ENCODE data around the gene SLA2. TPM values are rescaled to one million over a fixed set of nuclear protein-coding genes. Genes with fewer than 3 reads are reported as not detected.

SLA2 gene
- polyA plus RNA-seq, 1 of the 3 experiments (the other 2 are of a cell fraction) = not detected

DNA sequence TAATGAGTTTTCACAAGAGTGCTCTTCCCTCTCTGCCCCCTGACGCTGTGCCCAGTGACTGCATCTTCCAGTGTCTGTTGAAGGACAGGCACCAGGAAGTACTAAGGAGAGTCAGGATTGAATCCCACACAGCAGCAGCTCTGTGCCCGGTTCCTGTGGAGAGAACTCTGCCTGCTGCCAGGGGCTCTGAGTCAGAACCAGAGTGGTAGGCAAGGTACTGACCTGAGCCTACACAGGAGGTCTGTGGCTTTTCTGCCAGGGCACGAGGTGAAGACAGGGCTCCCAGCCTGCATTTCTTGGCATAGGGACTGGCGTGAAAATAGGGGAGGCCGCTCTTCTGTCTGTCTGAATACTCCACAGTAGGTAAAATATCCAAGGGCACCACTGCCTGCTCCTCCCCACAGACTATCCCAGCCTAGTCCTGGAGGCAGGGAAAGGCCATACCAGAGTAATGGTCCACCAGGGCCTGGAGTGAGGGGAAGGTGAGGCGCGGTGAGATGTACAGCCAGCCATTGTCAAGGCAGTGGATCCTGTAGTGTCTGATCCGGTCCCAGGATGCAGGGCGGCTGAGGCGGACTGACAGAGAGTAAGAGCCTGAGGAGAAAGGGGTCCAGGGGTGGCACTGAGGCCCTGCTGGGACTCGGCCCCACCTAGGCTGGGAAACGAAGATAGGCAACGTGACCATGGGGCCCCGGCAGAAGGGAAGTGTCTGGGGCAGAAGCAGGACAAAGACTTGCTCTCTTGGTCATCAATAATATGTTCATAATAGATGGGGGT is 31.0 kb downstream of the SLA2 start:
- Histone ChIP-seq H3K27me3 (ENCODE audit: insufficient read depth) (no peaks in the 10 kb centered on the region), H4K20me1 (ENCODE audit: insufficient read depth) (peaks cover 6% of the 10 kb centered on the region; the same call in 1 of the 2 replicates), H3K4me2 (no peak overlapping the region), H3F3A (replicated peaks; ENCODE audit: insufficient read depth) (peaks cover 3% of the 10 kb centered on the region), H2AFZ (ENCODE audit: low read depth) (no peak overlapping the region), H3K4me3 (ENCODE audit: low read depth in 2 of 2, low read length in 1 of 2) (no peak overlapping the region), H3K79me2 (ENCODE audit: insufficient read depth) (no peaks in the 10 kb centered on the region; the same call in 1 of the 2 replicates), H3K27ac (ENCODE audit: low read depth in 2 of 2, low read length in 1 of 2) (no peak overlapping the region), H3K9me2 (no peaks in the 10 kb centered on the region), H3K36me3 (replicated peaks in 1 of 2; ENCODE audit: control insufficient read depth in 1 of 2, insufficient read depth in 2 of 2, low read length in 1 of 2) (peaks cover 19 to 30% of the 10 kb centered on the region in 2 experiments), H3K4me1 (ENCODE audit: control insufficient read depth in 1 of 2, insufficient read depth in 2 of 2, low read depth in 1 of 2, low read length in 1 of 2) (no peaks in the 10 kb centered on the region), H3K9ac (no peak overlapping the region), H3K9me3 (no peaks in the 10 kb centered on the region)
- 93% methylated on average over 14 of the region's 14 CpGs for WGBS (ENCODE audit: low lambda C conversion rate)
- POLR2A ChIA-PET = no interaction called here
- TF ChIP-seq EP300 (IDR thresholded peaks at IDR 0.05; ENCODE audit: borderline replicate concordance in 1 of 2, low read depth in 1 of 2, low read length in 1 of 2) = no peak
- TF ChIP-seq, protein P1, sequence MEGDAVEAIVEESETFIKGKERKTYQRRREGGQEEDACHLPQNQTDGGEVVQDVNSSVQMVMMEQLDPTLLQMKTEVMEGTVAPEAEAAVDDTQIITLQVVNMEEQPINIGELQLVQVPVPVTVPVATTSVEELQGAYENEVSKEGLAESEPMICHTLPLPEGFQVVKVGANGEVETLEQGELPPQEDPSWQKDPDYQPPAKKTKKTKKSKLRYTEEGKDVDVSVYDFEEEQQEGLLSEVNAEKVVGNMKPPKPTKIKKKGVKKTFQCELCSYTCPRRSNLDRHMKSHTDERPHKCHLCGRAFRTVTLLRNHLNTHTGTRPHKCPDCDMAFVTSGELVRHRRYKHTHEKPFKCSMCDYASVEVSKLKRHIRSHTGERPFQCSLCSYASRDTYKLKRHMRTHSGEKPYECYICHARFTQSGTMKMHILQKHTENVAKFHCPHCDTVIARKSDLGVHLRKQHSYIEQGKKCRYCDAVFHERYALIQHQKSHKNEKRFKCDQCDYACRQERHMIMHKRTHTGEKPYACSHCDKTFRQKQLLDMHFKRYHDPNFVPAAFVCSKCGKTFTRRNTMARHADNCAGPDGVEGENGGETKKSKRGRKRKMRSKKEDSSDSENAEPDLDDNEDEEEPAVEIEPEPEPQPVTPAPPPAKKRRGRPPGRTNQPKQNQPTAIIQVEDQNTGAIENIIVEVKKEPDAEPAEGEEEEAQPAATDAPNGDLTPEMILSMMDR (IDR thresholded peaks at IDR 0.05) = no peak
- no peak for TF ChIP-seq RXRA (IDR thresholded peaks at IDR 0.05; ENCODE audit: borderline replicate concordance, low read depth)
- TF ChIP-seq RFX5 (IDR thresholded peaks at IDR 0.05; ENCODE audit: low read length) = no peak
- no peak for TF ChIP-seq SMC3 (IDR thresholded peaks at IDR 0.05; ENCODE audit: low read depth, low read length)
- TF ChIP-seq MXI1 (IDR thresholded peaks at IDR 0.05; ENCODE audit: low read depth, low read length) = no peak
- TF ChIP-seq REST (IDR thresholded peaks at IDR 0.05; ENCODE audit: low read depth, low read length) = no peak
- no peak for TF ChIP-seq FOXM1 (IDR thresholded peaks at IDR 0.05; ENCODE audit: low read depth)
- no peak for TF ChIP-seq JUND (IDR thresholded peaks at IDR 0.05)
- TF ChIP-seq RCOR1 (IDR thresholded peaks at IDR 0.05; ENCODE audit: low read length) = no peak
- TF ChIP-seq NFIC (IDR thresholded peaks at IDR 0.05; ENCODE audit: borderline replicate concordance) = no peak
- TF ChIP-seq USF2 (IDR thresholded peaks at IDR 0.05; ENCODE audit: borderline replicate concordance, low read depth, low read length) = no peak
- no peak for TF ChIP-seq SIN3A (IDR thresholded peaks at IDR 0.05; ENCODE audit: borderline replicate concordance, low read depth, low read length)
- no peak for TF ChIP-seq GATA2 (CRISPR knock-in tag; IDR thresholded peaks at IDR 0.05)
- no peak for TF ChIP-seq RAD21 (IDR thresholded peaks at IDR 0.05; ENCODE audit: low read length)
- TF ChIP-seq NRF1 (IDR thresholded peaks at IDR 0.05; ENCODE audit: low read depth, low read length) = no peak
- TF ChIP-seq EZH2phosphoT487 (IDR thresholded peaks at IDR 0.05; ENCODE audit: borderline replicate concordance, low read depth) = no peak
- TF ChIP-seq YY1 (IDR thresholded peaks at IDR 0.05; ENCODE audit: low read depth) = no peak
- no peak for TF ChIP-seq TAF1 (IDR thresholded peaks at IDR 0.05; ENCODE audit: borderline replicate concordance, low read depth, low read length)
- CTCF ChIA-PET = interaction anchor here (0.9 to 3.9 kb wide), 3 partner anchors 9 to 140 kb away, joined by 3 to 40 read pairs (median 7); partner anchors contain the start of gene RAB5IF
- no peak for DNase-seq
